IMR-90 (cell line): ENCODE data around the gene TNS3. TPM values are rescaled to one million over a fixed set of nuclear protein-coding genes. Genes with fewer than 3 reads are reported as not detected.

Source experiments
- ATAC-seq: fragments of 200-7000 bp; cut with Tn5 transposase; 2 replicates; pipeline ENCODE4 v1.9.1; 2020; ENCODE audit warnings: low read depth, mild to moderate bottlenecking, moderate library complexity
- BruUV-seq: library from RNA; stranded (reverse); fragments of 400-500 nt; replicated peaks from 2 replicates; lab custom pipeline; 2021; lab: Mats Ljungman, UMichigan
- CTCF ChIA-PET: fragments of 300-600 bp; formaldehyde crosslinking; extraction: SDS; loops from one replicate; lab custom pipeline; 2021; ENCODE audit warnings: antibody characterized with exemption; lab: Yijun Ruan, JAX
- POLR2A ChIA-PET: fragments of 300-600 bp; sonication (Branson Sonifier 250); formaldehyde crosslinking; loops from one replicate; lab custom pipeline; 2022; ENCODE audit warnings: antibody characterized with exemption; ENCODE audit not compliant: unreplicated experiment; lab: Charles Lee
- DNase-seq: peaks from one replicate; pipeline ENCODE4 v3.0.0; 2013
- H2AFZ ChIP-seq: replicated peaks from 2 replicates; pipeline ENCODE3; 2013; ENCODE audit warnings: low read length, mild to moderate bottlenecking; ENCODE audit not compliant: poor library complexity
- H2AK5ac ChIP-seq: 2 replicates; pipeline ENCODE4 v1.6.1; 2013; ENCODE audit warnings: low read depth, low read length, inconsistent platforms
- H2AK9ac ChIP-seq: replicated peaks from 2 replicates; pipeline ENCODE3; 2013; ENCODE audit warnings: mild to moderate bottlenecking, low read depth, low read length, moderate library complexity; ENCODE audit not compliant: poor library complexity
- H2BK120ac ChIP-seq: 2 replicates; pipeline ENCODE4 v1.6.1; 2013; ENCODE audit warnings: low read depth, low read length, inconsistent platforms
- H2BK15ac ChIP-seq: 3 replicates; pipeline ENCODE4 v1.6.1; 2013; ENCODE audit warnings: low read depth, low read length, inconsistent platforms
- H2BK20ac ChIP-seq: 2 replicates; pipeline ENCODE4 v1.6.1; 2013; ENCODE audit warnings: low read depth, mild to moderate bottlenecking, inconsistent platforms, low read length, moderate library complexity
- H2BK5ac ChIP-seq: 2 replicates; pipeline ENCODE4 v1.6.1; 2013; ENCODE audit warnings: mild to moderate bottlenecking, low read depth, low read length, inconsistent platforms; ENCODE audit not compliant: poor library complexity, severe bottlenecking
- H3K14ac ChIP-seq: replicated peaks from 2 replicates; pipeline ENCODE4 v1.6.1; 2013; ENCODE audit warnings: low read depth, low read length, inconsistent platforms
- H3K18ac ChIP-seq: 2 replicates; pipeline ENCODE4 v1.6.1; 2013; ENCODE audit warnings: low read depth, low read length, control low read depth
- H3K23ac ChIP-seq: 2 replicates; pipeline ENCODE4 v1.6.1; 2013; ENCODE audit warnings: low read depth, low read length, inconsistent platforms
- H3K27ac ChIP-seq: 2 replicates; pipeline ENCODE4 v1.5.1; 2013; ENCODE audit warnings: mild to moderate bottlenecking, control low read depth, low read length; ENCODE audit not compliant: insufficient read depth
- H3K27me3 ChIP-seq: 2 replicates; pipeline ENCODE4 v1.6.1; 2013; ENCODE audit warnings: low read length; ENCODE audit not compliant: control insufficient read depth, insufficient read depth
- H3K36me3 ChIP-seq: 2 replicates; pipeline ENCODE4 v1.6.1; 2013; ENCODE audit warnings: low read length, mixed read lengths; ENCODE audit not compliant: control insufficient read depth, insufficient read depth
- H3K4ac ChIP-seq: 2 replicates; pipeline ENCODE4 v1.6.1; 2013; ENCODE audit warnings: low read depth, low read length, inconsistent platforms
- H3K4me1 ChIP-seq: 2 replicates; pipeline ENCODE4 v1.6.1; 2013; ENCODE audit warnings: low read length, mixed read lengths; ENCODE audit not compliant: control insufficient read depth, insufficient read depth
- H3K4me2 ChIP-seq: 2 replicates; pipeline ENCODE4 v1.6.1; 2013; ENCODE audit warnings: low read depth, mild to moderate bottlenecking, control low read depth, low read length, moderate library complexity
- H3K4me3 ChIP-seq: 2 replicates; pipeline ENCODE4 v1.5.1; 2013; ENCODE audit warnings: low read depth, mild to moderate bottlenecking, control low read depth, low read length, moderate library complexity; ENCODE audit not compliant: insufficient read depth
- H3K56ac ChIP-seq: 2 replicates; pipeline ENCODE4 v1.6.1; 2013; ENCODE audit warnings: low read length, inconsistent platforms; ENCODE audit not compliant: insufficient read depth; ENCODE audit errors: extremely low read depth
- H3K79me1 ChIP-seq, 2 experiments: 2 replicates each; pipeline ENCODE4 v1.6.1; 2013; ENCODE audit warnings: low read length in 2 of 2, inconsistent platforms in 1 of 2, low read depth in 1 of 2
- H3K9ac ChIP-seq: 2 replicates; pipeline ENCODE4 v1.6.1; 2013; ENCODE audit warnings: low read depth, low read length, control low read depth
- H3K9me1 ChIP-seq: 2 replicates; pipeline ENCODE4 v1.6.1; 2013; ENCODE audit warnings: low read length, inconsistent platforms; ENCODE audit not compliant: insufficient read depth
- H3K9me3 ChIP-seq: 2 replicates; pipeline ENCODE4 v1.6.1; 2013; ENCODE audit warnings: low read length; ENCODE audit not compliant: control insufficient read depth, insufficient read depth
- H4K20me1 ChIP-seq: 2 replicates; pipeline ENCODE4 v1.6.1; 2013; ENCODE audit warnings: low read length, inconsistent platforms; ENCODE audit not compliant: insufficient read depth
- H4K5ac ChIP-seq: 2 replicates; pipeline ENCODE4 v1.6.1; 2013; ENCODE audit warnings: mild to moderate bottlenecking, low read depth, low read length, control low read depth
- H4K8ac ChIP-seq, 2 experiments: 2 replicates each; pipeline ENCODE4 v1.6.1; 2013; ENCODE audit warnings: low read depth in 2 of 2, low read length in 2 of 2, control low read depth in 1 of 2, inconsistent platforms in 1 of 2
- H4K91ac ChIP-seq: 2 replicates; pipeline ENCODE4 v1.6.1; 2013; ENCODE audit warnings: low read depth, low read length, inconsistent platforms; ENCODE audit not compliant: insufficient read depth
- CEBPB ChIP-seq: IDR thresholded peaks from 2 replicates; pipeline ENCODE4 v1.6.1; 2012; ENCODE audit warnings: low read depth, low read length, improper control_type of control experiment
- CHD1 ChIP-seq: IDR thresholded peaks from 2 replicates; pipeline ENCODE4 v1.6.1; 2012; ENCODE audit warnings: low read depth, low read length, improper control_type of control experiment
- CTCF ChIP-seq: conservative IDR thresholded peaks from 2 replicates; pipeline ENCODE4 v1.5.1; 2012; ENCODE audit warnings: mild to moderate bottlenecking, low read depth, low read length, improper control_type of control experiment
- MXI1 ChIP-seq: IDR thresholded peaks from 2 replicates; pipeline ENCODE4 v1.6.1; 2012; ENCODE audit warnings: low read depth, mild to moderate bottlenecking, low read length, moderate library complexity, borderline replicate concordance
- POLR2A ChIP-seq: IDR thresholded peaks from 2 replicates; pipeline ENCODE4 v1.6.1; 2012; ENCODE audit warnings: mild to moderate bottlenecking, low read depth, low read length
- RAD21 ChIP-seq: IDR thresholded peaks from 2 replicates; pipeline ENCODE4 v1.6.1; 2012; ENCODE audit warnings: low read length, improper control_type of control experiment
- SMC3 ChIP-seq: fragments of 150-350 bp; IDR thresholded peaks from 2 replicates; pipeline ENCODE4 v1.6.1; 2016; ENCODE audit warnings: low read depth, mild to moderate bottlenecking, antibody characterized with exemption, low read length, moderate library complexity
- WGBS, 2 experiments: methylation state at CpG; one replicate each; pipeline versions ENCODE4 v1.1.5 to v1.1.7; 2013; ENCODE audit warnings: missing lambda C conversion rate in 2 of 2; ENCODE audit not compliant: insufficient read length in 1 of 2; ENCODE audit errors: extremely low coverage in 2 of 2; 5-methylcytosine and 5-hydroxymethylcytosine counted together
- dilution Hi-C: fragments of 300-500 bp; cut with HindIII; formaldehyde crosslinking; loops from one replicate; pipeline ENCODE4 v1.14.3; 2018; ENCODE audit warnings: low sequenced_read_pairs; ENCODE audit not compliant: unreplicated experiment
- in situ Hi-C: fragments of 300-500 bp; cut with MboI; formaldehyde crosslinking; loops from 3 replicates; pipeline ENCODE4 v1.14.3; 2019; ENCODE audit warnings: low sequenced_read_pairs, inconsistent platforms, mixed read lengths
- intact Hi-C: fragments of 100-400 bp; cut with micrococcal nuclease; formaldehyde crosslinking; loops from 2 replicates; pipeline ENCODE4 v1.10.0; 2022
- polyA plus RNA-seq, 3 experiments: library from polyadenylated mRNA; depleted of rRNA; stranded (reverse); fragments of >200 nt; gene quantifications; 2 replicates each; pipeline ENCODE4 v1.2.3, GENCODE V29; 2012; ENCODE audit warnings: low replicate concordance in 1 of 3
- total RNA-seq: library from RNA; depleted of rRNA; stranded (reverse); fragments of >200 nt; gene quantifications from 2 replicates; pipeline ENCODE4 v1.2.3, GENCODE V29; 2012

The TNS3 gene
- total and polyA plus RNA-seq, 2 of the 4 experiments (the other 2 are of a cell fraction) = 64.3 to 79.2 TPM

- Histone ChIP-seq H4K91ac (no peak overlapping the region), H2AK9ac (no peak overlapping the region), H3K9me1 (peaks cover 7% of the 10 kb centered on the region; the same call in 1 of the 2 replicates), H3K23ac (no peak overlapping the region), H3K79me1 (no peaks in the 10 kb centered on the region), H2AFZ (peak overlapping the region; percentile 80), H3K9me3 (peaks cover 3% of the 10 kb centered on the region), H2AK5ac (peak overlapping the region; percentile 25; the same call in 1 of the 2 replicates), H3K9ac (no peak overlapping the region), H4K8ac (peak overlapping the region in 1 of 2 experiments; percentile 65; a peak in 1 of 4 replicates), H2BK15ac (peak overlapping the region; percentile 17; the same call in 2 of the 3 replicates), H3K4me2 (no peak overlapping the region), H3K27me3 (no peaks in the 10 kb centered on the region), H2BK20ac (peak overlapping the region; percentile 66), H4K20me1 (no peaks in the 10 kb centered on the region), H3K4me1 (peaks cover 5% of the 10 kb centered on the region; the same call in 1 of the 2 replicates), H3K36me3 (peaks cover 3% of the 10 kb centered on the region; the same call in 1 of the 2 replicates), H3K56ac (no peak overlapping the region), H3K27ac (no peak overlapping the region), H4K5ac (no peak overlapping the region), H3K14ac (0 out of 2 replicates have a peak overlapping the region, but pooled peaks have one; percentile 24), H3K4me3 (no peak overlapping the region), H2BK120ac (0 out of 2 replicates have a peak overlapping the region, but pooled peaks have one; percentile 25), H3K18ac (no peak overlapping the region), H3K4ac (peak overlapping the region; percentile 39), H2BK5ac (no peak overlapping the region)
- dilution Hi-C loops (no loop called here), intact Hi-C loops (loop anchor here (1.0 to 10.0 kb wide), 7 partner anchors 126 to 846 kb away; partner anchors contain the start of gene PKD1L1), in situ Hi-C loops (loop anchor here (10.0 to 25.0 kb wide), 3 partner anchors 549 to 846 kb away; partner anchors contain the start of gene PKD1L1)
- peak; percentile 97 for ATAC-seq
- DNase-seq = peak; percentile 68
- POLR2A ChIA-PET = interaction anchor here (0.7 kb wide), 1 partner anchor 70 kb away, joined by 6 read pairs; no protein-coding TSS in a partner anchor
- CTCF ChIA-PET = interaction anchor here (0.5 to 2.6 kb wide), 14 partner anchors 12 to 673 kb away, joined by 3 to 13 read pairs (median 3); no protein-coding TSS in a partner anchor
- BruUV-seq = no TSS peak
- no CpG with 5 or more reads among the region's 7 CpGs for WGBS, 2 experiments
- TF ChIP-seq SMC3 (peak; percentile 81), CEBPB (peak; percentile 81), MXI1 (no peak), POLR2A (0 out of 2 replicates have a peak, but pooled peaks have one; percentile 35), RAD21 (peak; percentile 94), CTCF (peak; percentile 91), CHD1 (no peak)
These were observed 315.7 kb downstream of the TNS3 start for GRCh38 chr7:47266131-47266706.
